Activated CD8-positive, alpha-beta memory T cell treated with anti-CD3 and anti-CD28 coated beads for 36 hours (primary cell): ENCODE results near the gene DOCK8. TPM values are rescaled to one million over a fixed set of nuclear protein-coding genes. Genes with fewer than 3 reads are reported as not detected.

Source experiments
- CTCF ChIA-PET: fragments of 350-600 bp; sonication (Branson Sonifier 250); formaldehyde crosslinking; loops from one replicate; lab custom pipeline; 2021; ENCODE audit warnings: antibody characterized with exemption; lab: Charles Lee
- POLR2A ChIA-PET: fragments of 350-600 bp; sonication (Branson Sonifier 250); formaldehyde crosslinking; loops from one replicate; lab custom pipeline; 2021; ENCODE audit warnings: antibody characterized with exemption; lab: Charles Lee
- total RNA-seq, 2 experiments: library from RNA; stranded (reverse); gene quantifications; one replicate each; pipeline ENCODE4 v1.2.3, GENCODE V29; 2021

Gene DOCK8
- total RNA-seq, 2 experiments from 2014 or later: 133 to 140 TPM

DNA sequence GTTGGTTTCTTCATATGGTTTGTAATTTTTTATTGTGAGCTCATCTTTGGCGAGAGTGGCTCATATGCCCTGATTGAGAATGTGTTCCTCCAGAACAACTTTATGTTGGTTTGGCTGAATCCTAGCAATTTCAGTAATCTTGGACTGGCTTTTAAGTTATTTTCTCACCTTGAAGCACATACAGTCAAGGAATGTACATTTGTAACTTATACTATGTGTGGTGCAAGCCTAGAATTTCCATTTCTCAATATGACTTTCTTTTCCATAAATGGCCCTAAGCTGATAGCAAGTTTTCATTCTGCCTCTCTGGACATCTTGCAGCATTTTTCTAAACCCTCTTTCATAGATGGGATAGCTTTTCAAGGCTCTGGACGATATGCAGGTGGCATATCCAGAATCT lies 247.5 kb downstream of the DOCK8 start:
- ChIA-PET CTCF (no interaction called here), POLR2A (no interaction called here)

DNA sequence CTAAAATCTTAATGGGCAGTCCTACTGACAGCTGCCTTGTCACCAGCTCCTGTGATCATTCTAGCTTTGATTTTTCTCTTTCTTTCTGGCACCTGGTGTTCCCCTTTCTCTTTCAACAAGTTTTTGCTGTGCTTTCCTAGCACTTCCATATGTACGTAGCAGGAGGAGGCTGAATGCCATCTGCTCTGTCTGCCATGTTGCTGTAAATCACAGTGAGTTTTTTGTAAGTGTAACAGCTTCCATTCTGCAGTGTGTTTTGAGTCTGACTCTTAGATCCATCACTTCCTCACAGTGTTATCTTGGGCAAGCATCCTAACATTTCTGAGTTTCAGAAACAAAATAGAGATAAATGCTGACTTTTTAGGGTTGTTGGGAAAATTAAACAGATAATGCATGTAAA lies 247.9 kb downstream of the DOCK8 start:
- CTCF ChIA-PET: no interaction called here
- POLR2A ChIA-PET: no interaction called here

DNA sequence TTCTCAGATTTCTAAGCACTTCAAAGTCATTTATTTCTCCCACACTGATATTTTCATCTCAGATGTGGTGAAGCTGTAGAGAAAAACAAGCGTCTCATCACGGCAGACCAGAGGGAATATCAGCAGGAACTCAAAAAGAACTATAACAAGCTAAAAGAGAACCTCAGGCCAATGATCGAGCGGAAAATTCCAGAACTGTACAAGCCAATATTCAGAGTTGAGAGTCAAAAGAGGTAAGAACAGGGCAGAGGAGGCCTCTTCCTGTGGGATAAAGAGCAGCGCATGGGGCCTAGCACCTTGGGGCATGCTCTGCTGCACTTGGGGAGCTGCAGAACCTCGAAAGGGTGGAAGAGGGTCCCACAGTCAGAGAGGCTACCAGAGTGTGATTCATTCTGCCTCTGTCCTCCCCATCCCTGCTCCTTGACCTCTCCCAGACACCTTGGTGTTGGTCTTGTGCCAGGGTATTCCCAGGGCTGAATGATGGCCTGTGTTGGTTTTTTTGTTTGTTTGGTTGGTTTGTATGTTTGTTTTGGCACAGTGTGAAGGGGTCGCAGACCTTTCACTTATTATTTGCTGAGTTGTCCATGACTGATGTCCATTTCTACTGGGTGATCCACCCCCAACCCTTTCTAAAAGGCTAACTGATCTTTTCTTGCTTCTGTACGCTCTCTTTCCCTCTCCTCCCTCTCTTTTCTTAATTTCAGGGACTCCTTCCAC lies 248.9 kb downstream of the DOCK8 start:
- ChIA-PET POLR2A (no interaction called here), CTCF (no interaction called here)

DNA sequence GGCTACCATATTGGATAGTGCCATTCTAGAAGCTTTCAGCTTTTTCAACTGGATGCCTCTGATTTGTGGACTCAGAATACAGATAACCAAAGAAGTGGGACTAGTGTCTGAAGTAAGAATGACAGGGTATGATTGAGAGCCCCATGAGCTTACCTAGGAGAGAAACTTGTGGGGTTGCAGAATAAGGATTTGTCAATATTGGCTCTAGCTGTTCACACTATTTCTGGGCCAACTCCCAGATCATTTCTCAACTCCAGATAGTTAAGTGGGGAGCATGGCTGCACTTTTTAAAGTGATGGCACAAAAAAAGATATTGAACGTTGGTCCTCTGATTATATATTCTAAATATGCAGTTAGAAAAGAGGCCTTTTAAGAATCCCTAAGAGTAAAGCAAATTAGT lies 252.1 kb downstream of the DOCK8 start:
- ChIA-PET CTCF (no interaction called here), POLR2A (interaction anchor here (0.5 kb wide), 1 partner anchor 36 kb away, joined by 3 read pairs; no protein-coding TSS in a partner anchor)

DNA sequence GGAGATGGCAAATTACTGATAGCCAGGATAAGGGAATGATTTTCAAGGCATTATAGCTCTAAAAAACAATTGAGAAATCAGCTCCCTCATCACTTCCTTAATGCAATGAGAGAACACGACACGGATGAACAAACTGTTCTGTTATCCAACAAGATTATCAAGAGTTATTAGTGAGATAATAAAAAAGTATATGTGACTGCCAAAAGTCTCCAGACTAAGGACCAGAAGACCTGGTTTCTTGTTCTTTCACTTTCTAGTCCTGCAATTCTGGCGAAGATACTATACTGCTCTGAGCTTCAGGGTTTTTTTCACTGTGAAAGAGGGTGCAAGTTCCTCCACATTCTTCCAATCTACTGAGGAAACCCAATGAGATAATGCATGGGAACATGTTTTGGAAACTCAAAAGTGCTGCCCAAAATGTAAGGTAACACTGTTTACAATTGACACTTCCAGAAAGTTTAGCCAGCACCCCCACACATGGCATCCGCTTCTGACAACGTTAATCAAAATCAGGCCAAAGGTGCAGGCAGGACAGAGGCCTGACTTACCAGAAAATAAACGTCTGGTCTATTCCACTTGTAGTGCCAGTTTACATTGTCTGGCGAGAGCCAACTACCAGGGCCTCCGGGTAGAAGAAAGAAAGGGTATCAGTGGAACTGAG lies 254.2 kb downstream of the DOCK8 start:
- ChIA-PET POLR2A (interaction anchor here (0.5 kb wide), 1 partner anchor 187 kb away, joined by 10 read pairs; no protein-coding TSS in a partner anchor), CTCF (no interaction called here)

DNA sequence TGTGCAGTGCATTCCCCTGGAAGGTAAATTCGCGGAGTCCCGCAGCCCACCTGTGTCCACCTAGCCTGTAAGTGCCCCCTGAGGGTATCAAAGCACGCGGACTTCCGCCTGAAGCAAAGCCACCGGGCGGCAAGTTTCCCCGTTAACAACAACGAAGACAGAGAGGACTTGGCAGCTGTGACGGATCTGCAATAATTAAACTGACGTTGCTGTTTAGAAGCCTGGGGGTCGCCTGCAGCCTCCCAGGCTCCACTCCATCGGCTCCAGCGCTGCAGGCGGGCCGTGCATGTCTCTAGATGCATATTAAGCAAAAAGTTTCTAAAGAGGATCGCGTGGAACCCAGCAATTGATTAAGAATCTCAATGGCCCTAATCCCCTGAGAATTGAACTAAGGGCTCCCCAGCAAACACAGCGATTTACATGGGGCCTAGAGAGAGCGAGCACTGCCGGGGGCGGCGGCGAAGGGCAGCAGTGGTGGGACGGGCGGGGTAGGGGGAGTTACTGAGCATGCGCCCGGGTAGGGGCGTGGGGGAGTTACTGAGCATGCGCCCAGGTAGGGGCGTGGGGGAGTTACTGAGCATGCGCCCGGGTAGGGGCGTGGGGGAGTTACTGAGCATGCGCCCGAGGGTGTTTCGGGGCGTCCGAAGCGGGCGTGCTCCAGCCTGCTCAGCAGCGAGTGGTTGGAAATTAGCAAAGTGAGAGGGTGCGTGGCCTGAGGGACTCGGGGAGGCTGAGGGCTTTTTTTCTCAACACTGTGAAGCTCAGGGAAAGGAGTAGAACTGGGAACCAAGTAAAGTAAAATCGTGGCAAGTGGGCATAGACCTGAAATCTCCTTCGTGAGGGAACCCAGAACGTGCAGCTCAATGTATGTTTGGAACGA lies 255.2 kb downstream of the DOCK8 start:
- CTCF ChIA-PET: no interaction called here

DNA sequence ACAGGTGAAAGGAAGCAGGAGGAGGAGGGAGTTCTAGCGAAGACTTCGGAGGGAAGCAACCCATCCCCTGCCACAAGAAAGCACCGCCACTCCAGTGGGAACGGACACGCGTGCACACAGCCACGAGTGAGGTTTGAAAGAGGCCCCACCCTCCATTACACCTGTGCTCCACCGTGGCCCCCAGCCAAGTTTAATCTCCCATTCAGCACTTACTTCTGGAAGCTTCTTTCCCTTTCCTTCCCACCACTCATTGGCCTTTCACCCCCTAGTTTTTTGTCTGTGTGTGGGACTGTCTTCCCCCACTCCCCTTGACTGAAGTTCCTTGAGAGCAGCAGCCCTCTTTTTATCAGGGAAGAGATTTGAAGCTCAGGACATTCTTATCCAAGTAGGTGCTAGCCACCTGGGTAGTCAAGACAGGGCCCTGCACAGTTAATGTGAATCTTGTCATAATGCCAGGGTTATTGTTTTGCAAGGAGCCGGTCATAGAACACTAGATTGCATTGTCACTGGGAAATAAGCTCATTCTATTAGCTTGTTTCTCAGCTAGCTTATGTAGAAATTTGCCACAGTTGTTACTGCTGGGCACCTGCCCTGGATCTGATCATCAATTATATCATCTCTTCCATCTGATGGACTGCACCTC lies 256.0 kb downstream of the DOCK8 start:
- POLR2A ChIA-PET: interaction anchor here (0.6 to 0.9 kb wide), 3 partner anchors 11 to 322 kb away, joined by 3 to 4 read pairs (median 3); no protein-coding TSS in a partner anchor
- CTCF ChIA-PET: interaction anchor here (1.0 kb wide), 1 partner anchor 54 kb away, joined by 4 read pairs; no protein-coding TSS in a partner anchor

More for the DNA sequence above, 255.2 kb downstream of the DOCK8 start:
- POLR2A ChIA-PET: interaction anchor here (0.6 to 0.9 kb wide), 2 partner anchors 16 to 323 kb away, joined by 3 read pairs; no protein-coding TSS in a partner anchor

DNA sequence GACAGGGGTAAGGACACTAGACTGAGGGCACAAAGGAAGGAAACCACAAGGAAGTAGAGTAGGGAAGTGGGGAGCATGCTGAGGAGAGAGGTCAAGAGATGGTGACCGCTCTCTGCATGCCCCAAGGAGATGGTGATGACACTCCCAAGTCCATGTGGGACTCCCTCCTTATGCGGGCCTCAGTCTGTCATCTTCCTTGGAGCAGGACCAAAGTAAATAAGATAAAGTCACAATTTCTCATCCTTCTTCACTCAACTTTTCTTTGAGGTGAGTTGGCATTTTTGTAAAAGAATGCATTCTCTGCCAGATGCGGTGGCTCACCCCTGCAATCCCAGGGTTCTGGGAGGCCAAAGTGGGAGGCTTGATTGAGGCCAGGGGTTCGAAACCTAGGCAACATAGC lies 256.7 kb downstream of the DOCK8 start:
- POLR2A ChIA-PET: interaction anchor here (0.7 kb wide), 1 partner anchor 11 kb away, joined by 4 read pairs; no protein-coding TSS in a partner anchor
- CTCF ChIA-PET: interaction anchor here (1.0 kb wide), 1 partner anchor 53 kb away, joined by 4 read pairs; no protein-coding TSS in a partner anchor

DNA sequence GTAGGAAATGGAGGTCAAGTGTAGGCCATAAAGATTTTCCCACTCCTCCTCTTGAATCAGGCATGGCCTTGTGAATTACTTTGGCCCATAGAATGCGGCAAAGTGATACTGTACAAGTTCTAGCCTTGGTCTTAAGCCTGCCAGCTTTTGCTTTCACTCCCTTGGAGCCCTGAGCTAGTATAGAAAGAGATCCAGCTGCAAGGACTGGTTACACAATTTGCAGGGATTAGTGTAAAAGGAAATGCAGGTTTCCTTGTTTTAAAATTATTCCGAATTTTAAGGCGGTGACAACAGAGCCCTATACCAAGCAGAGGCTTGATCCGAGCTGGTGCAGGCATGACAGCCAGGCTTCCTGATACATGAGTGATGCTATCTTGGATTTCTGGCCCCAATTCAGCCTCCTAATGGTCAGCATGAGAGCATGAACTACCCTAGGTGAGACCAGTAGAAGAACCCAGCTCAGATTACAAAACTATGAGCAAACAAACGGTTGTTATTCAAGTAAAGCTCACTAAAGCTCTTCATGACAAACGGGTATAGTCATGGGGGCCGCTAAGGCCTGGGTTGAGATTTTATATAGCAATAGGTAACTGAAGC lies 257.9 kb downstream of the DOCK8 start:
- CTCF ChIA-PET: no interaction called here
- POLR2A ChIA-PET: no interaction called here

DNA sequence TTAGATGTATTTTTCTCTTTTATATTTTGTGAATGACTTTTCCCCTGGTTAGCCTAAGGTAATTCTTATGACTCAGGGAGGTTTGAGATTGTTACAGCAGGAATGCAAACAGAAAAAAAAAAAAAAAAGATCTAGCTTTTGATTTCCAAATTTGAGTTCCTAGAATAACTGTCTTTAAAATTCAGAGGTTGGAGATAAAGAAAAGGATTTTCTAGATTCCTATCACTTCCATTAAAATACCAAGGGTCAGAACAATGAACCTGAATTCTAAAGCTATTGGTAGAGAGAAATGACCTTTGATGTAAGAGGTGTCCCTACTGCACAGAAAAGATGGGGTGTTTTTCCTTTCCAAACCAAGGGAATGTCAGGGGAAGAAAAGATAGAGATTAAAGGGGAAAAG lies 262.5 kb downstream of the DOCK8 start:
- POLR2A ChIA-PET: no interaction called here
- CTCF ChIA-PET: no interaction called here

DNA sequence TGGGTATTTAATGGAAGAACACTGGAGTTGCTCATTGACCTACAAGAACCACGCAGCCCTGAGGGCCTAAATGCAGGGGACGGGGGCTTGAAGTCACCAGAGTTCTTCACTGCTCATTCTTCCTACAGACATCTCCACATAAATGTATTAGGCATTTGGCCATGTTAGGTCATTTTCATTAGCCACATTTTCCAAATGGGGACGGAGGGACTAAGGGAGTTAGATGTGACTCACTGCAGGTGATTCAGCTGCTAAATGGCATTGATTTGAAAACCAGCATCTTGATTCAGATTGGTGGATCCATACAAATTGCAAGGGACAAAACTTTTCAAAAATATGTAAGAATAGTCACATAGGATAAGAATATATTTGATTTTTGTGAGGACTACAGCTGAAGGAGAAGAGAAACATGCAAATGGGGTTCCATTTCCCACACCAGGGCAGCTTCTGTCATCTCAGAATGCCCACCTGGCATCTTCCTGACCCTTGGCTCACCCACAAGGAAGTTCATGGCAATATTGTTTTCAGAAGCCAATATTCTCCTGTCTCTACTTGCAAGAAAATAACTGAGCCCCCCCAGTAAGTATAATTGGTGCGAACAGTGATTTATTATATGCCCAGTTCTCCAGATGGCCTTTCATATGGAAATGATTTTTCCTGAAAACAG lies 264.8 kb downstream of the DOCK8 start:
- ChIA-PET POLR2A (no interaction called here), CTCF (no interaction called here)

DNA sequence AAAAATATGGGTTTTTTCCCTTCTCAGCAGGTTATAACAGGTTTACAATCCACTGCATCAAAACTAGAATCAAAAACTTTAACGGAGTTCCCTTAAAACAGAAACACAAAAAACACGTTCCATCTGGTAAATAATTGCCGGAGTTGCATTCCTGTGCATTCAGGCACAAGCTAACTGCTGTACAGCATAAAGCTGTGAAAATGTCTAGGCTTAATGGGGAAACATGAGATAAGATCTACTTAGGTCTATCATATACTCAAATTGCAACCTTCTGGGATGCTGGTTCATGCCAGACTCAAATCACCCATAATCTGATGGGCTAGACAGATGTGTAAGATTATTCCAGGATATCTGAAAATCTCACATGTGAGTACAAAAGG lies 265.3 kb downstream of the DOCK8 start:
- ChIA-PET CTCF (no interaction called here), POLR2A (no interaction called here)

DNA sequence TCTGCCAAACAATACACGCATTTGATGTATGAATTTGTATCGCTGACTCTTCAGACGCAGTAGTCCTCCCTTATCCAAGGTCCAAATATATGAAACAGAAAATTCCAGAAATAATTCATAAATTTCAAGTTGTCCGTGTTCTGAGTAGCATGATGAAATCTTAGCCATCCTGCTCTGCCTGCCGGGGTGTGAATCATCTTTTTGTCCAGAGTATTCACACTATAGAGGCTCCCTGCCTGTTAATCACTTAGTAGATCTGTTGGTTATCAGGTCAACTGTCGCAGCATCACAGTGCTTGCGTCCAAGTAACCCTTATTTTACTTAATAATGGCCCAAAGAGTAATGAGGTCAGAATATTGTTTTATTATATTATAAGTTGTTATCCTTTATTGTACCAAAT lies 268.1 kb downstream of the DOCK8 start:
- CTCF ChIA-PET: no interaction called here
- POLR2A ChIA-PET: no interaction called here

DNA sequence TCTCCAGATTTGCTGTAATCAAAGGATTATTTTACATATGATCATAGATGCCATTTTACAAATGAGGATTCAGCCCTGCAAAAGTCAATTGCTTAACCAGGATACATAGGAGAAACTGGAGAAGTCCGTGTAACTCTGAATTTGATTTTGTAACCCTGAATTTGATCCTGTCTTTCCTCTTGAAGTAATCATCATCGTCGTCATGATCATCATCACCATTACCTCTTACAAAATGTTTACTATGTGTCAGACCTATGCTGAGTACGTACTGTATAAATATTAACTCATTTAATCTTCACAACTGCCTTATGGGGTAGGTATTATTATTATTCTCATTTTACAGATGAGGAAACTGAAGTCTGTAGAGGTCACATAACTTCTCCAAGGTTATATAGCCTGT lies 271.5 kb downstream of the DOCK8 start:
- CTCF ChIA-PET: interaction anchor here (0.6 kb wide), 1 partner anchor 447 kb away, joined by 3 read pairs; no protein-coding TSS in a partner anchor
- POLR2A ChIA-PET: interaction anchor here (1.1 kb wide), 1 partner anchor 16 kb away, joined by 3 read pairs; no protein-coding TSS in a partner anchor

DNA sequence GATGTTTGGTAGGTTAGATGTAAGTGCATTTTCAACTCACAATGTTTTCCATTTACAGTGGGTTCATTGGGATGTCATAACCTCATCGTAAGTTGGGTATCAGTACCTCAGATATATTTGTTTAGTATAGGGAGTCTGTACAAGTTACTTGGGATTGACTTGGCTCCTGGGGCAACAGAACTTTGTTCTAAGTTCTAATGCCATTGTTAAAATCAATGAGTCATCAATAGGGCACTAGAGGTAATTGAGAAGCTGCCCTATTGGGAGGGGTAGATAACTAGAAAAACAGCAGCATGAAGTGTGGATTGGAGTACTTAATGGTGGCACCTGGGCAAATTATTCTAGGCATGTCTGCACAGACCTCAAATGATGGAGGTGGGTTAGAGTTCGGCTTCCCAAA lies 272.8 kb downstream of the DOCK8 start:
- CTCF ChIA-PET: no interaction called here
- POLR2A ChIA-PET: no interaction called here

DNA sequence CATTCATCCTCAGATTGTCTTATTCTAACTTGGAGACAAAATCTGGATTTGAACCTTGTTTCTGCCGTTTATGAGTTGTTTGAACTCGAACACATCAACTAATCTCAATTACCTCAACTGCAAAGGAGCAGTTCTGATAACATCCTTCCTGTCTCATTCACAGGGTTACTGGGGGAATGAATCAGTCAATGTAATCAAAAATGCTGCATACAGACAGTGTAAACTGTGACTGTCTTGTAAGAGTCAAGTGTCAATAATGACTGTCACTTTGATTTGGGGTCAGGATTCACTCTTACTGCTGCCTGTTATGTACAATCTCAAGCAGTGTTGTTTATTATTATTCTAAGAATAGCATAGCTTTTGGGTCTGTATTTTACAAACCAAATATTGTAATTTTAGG lies 273.8 kb downstream of the DOCK8 start:
- CTCF ChIA-PET: no interaction called here
- POLR2A ChIA-PET: no interaction called here

DNA sequence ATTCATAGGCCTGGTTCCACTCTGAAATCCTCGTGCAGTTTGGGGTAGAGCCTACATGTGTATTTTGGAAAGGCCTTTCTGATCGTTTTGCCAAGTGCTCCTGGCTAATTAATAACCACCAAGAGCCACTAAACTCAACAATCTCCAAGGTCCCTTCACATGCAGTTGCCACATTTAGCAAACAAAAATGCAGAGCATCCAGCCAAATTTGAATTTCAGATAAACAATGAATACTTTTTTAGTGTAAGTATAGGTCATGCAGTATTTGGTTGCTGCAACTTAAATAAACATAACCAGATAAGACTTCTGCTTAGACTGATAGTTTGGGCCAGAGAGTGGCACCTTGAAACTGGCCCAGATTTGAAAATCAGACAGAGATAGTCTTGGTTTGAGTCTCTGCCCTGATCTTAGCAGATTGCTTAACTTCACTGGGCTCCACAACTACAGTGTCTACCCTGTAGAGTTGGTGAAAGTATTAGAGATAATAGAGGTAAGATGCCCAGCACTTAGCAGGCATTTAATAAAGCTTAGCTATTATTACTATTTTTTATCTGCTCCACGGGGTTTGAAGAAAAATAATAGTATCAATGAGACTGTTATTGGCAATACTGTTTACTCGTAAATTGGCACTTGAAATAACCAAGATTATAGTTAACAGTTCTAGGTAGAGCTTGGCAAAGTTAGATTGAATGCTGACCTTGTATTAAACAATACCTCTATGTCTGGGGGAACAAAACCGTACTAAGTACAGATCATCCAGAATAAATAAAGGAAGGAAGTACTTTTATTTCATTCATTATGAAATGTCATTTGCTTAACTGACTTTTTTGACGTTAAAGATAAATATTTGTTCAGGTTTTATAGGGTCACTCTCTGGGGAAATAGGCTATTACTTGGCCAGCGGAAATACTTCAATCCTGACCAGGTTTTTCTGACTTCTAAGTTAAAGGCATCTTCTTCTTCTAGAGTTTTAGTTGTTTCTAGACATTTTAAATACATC lies 274.8 kb downstream of the DOCK8 start:
- CTCF ChIA-PET: no interaction called here
- POLR2A ChIA-PET: no interaction called here
